HL-60 (cell line): ENCODE data around the gene GORASP2.
A peak's percentile ranks its signal among the peaks of the same experiment; 100 is the strongest.

Experiments
- DNase-seq, 2 experiments: peaks; one replicate each; pipeline ENCODE4 v3.0.0-alpha.2; 2010 to 2020; ENCODE audit warnings: low read depth in 1 of 2, low spot score in 1 of 2
- H3K27ac ChIP-seq: fragments of 250-450 bp; sonication (Bioruptor Pico); replicated peaks from 2 replicates; pipeline ENCODE4 v1.5.1; 2020; ENCODE audit warnings: mild to moderate bottlenecking, moderate library complexity
- H3K27me3 ChIP-seq: fragments of 250-450 bp; sonication (Bioruptor Pico); 2 replicates; pipeline ENCODE4 v1.5.1; 2021; ENCODE audit warnings: mild to moderate bottlenecking, moderate library complexity; ENCODE audit not compliant: insufficient read depth, poor library complexity, severe bottlenecking
- H3K4me3 ChIP-seq: replicated peaks from 2 replicates; pipeline ENCODE4 v1.5.1; 2011; ENCODE audit warnings: mild to moderate bottlenecking, control low read depth, low read length; ENCODE audit not compliant: insufficient read depth
- GABPA ChIP-seq: IDR thresholded peaks from 2 replicates; pipeline ENCODE4 v1.6.1; 2012; ENCODE audit warnings: low read depth
- POLR2AphosphoS5 ChIP-seq: IDR thresholded peaks from 2 replicates; pipeline ENCODE4 v1.6.1; 2012; ENCODE audit warnings: low read depth
- SPI1 ChIP-seq: IDR thresholded peaks from 2 replicates; pipeline ENCODE4 v1.6.1; 2012; ENCODE audit warnings: low read depth, mild to moderate bottlenecking, borderline replicate concordance
- TF ChIP-seq, protein P1 (sequence below): IDR thresholded peaks from 2 replicates; pipeline ENCODE4 v1.6.1; 2012; ENCODE audit warnings: low read depth; ENCODE audit not compliant: insufficient replicate concordance
- TF ChIP-seq, protein P2 (sequence below): IDR thresholded peaks from one replicate; pipeline ENCODE4 v1.5.1; 2011; ENCODE audit warnings: low read length, control low read depth, inconsistent platforms; ENCODE audit not compliant: insufficient read depth

The GORASP2 gene

DNA sequence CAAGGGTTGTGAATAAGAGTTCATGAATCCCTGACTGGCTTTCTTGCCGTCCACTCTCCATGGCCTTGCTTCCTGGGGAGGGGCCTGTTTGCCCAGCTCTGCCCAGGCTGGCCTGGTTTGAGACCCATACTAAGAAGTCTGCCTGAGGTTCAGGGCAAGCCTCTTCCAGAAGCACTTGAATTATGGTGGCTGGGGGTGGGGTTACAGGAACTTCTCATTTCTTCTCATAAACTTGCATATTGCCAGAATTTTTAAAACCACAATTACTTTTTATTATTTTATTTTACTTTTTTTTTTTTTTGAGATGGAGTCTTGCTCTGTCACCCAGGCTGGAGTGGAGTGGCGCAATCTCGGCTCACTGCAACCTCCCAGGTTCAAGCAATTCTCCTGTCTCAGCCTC is 42.0 kb downstream of the GORASP2 start:
- DNase-seq = peak in 1 of 2 experiments; percentile 20
- TF ChIP-seq, protein P1, sequence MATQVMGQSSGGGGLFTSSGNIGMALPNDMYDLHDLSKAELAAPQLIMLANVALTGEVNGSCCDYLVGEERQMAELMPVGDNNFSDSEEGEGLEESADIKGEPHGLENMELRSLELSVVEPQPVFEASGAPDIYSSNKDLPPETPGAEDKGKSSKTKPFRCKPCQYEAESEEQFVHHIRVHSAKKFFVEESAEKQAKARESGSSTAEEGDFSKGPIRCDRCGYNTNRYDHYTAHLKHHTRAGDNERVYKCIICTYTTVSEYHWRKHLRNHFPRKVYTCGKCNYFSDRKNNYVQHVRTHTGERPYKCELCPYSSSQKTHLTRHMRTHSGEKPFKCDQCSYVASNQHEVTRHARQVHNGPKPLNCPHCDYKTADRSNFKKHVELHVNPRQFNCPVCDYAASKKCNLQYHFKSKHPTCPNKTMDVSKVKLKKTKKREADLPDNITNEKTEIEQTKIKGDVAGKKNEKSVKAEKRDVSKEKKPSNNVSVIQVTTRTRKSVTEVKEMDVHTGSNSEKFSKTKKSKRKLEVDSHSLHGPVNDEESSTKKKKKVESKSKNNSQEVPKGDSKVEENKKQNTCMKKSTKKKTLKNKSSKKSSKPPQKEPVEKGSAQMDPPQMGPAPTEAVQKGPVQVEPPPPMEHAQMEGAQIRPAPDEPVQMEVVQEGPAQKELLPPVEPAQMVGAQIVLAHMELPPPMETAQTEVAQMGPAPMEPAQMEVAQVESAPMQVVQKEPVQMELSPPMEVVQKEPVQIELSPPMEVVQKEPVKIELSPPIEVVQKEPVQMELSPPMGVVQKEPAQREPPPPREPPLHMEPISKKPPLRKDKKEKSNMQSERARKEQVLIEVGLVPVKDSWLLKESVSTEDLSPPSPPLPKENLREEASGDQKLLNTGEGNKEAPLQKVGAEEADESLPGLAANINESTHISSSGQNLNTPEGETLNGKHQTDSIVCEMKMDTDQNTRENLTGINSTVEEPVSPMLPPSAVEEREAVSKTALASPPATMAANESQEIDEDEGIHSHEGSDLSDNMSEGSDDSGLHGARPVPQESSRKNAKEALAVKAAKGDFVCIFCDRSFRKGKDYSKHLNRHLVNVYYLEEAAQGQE = no peak
- TF ChIP-seq POLR2AphosphoS5 = no peak
- no peak for TF ChIP-seq GABPA
- TF ChIP-seq, protein P2, sequence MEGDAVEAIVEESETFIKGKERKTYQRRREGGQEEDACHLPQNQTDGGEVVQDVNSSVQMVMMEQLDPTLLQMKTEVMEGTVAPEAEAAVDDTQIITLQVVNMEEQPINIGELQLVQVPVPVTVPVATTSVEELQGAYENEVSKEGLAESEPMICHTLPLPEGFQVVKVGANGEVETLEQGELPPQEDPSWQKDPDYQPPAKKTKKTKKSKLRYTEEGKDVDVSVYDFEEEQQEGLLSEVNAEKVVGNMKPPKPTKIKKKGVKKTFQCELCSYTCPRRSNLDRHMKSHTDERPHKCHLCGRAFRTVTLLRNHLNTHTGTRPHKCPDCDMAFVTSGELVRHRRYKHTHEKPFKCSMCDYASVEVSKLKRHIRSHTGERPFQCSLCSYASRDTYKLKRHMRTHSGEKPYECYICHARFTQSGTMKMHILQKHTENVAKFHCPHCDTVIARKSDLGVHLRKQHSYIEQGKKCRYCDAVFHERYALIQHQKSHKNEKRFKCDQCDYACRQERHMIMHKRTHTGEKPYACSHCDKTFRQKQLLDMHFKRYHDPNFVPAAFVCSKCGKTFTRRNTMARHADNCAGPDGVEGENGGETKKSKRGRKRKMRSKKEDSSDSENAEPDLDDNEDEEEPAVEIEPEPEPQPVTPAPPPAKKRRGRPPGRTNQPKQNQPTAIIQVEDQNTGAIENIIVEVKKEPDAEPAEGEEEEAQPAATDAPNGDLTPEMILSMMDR = no peak
- no peak for TF ChIP-seq SPI1
- H3K4me3 ChIP-seq = no peak overlapping the region

DNA sequence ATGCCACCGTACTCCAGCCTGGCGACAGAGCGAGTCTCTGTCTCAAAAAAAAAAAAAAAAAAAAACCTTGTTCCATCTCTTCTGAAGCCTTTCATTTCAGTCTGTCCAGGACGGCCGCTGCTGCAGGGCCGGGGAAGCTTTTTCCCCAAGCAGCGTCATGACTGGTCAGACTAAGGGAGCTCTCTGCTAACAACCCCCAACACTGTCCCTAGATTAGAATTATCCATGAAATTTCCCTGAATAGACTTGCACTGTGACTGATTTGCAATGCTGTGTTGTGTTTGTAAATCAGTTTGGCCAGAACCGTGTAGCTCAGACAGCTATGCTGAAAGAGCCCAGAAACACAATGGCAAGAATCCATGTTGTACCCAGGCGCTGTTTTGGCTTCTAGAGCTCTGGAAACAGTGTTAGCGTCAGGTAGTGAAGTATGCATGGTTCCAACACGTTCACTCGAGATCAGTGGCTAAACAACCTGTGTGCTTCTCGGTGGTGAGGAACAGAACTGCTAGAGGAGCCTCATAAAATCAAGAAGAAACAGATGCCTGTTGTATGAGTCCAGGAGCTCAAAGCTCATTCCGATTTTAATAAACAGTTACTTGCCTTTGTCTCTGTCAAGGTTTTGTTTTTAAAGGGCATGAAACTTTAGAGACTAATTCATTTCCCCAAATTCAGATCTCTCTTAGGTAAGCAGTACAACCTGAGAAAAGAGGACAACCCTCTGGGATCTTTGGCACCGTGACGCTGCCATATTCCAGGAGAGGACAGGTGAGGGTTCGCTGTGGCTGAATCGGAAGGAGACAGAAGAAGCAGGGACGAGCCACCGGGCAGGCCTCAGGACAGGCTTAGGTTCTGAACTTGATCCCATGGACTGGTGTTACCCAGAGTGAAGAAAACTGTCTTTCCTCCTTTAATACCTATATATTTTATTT is 43.5 kb downstream of the GORASP2 start:
- Histone ChIP-seq H3K27ac (no peak overlapping the region), H3K27me3 (no peaks in the 10 kb centered on the region), H3K4me3 (no peak overlapping the region)
- no peak for DNase-seq
- TF ChIP-seq POLR2AphosphoS5 (no peak), GABPA (no peak), SPI1 (no peak)
- TF ChIP-seq, protein P2 = no peak
- TF ChIP-seq, protein P1 = no peak

More for the DNA sequence above, 42.0 kb downstream of the GORASP2 start:
- H3K27me3 ChIP-seq = no peaks in the 10 kb centered on the region
- no peak overlapping the region for H3K27ac ChIP-seq

DNA sequence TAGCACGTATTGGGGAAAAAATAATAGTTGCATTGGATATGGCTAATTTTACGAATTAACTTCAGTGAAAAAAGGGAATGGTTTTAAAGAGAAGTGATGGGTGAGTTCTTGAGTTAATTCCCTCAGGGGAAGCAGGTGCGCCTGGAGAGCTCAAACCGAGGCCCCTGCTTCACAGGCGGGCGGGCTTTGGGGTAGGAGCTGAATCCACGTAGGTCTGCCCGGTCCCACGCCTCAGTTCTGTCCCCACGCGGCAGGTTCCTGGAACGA is 44.1 kb downstream of the GORASP2 start:
- Histone ChIP-seq H3K4me3 (peak overlapping the region; percentile 54), H3K27me3 (no peaks in the 10 kb centered on the region), H3K27ac (peak overlapping the region; percentile 45)
- DNase-seq = no peak
- TF ChIP-seq SPI1 = no peak
- TF ChIP-seq, protein P2 = no peak
- TF ChIP-seq, protein P1 = no peak
- TF ChIP-seq GABPA = no peak
- no peak for TF ChIP-seq POLR2AphosphoS5
